ENCODE data around the gene RBM22. TPM values are rescaled to one million over a fixed set of nuclear protein-coding genes. Genes with fewer than 3 reads are reported as not detected.
A peak's percentile ranks its signal among the peaks of the same experiment; 100 is the strongest.
"Not testable (repeated sequence)": the region's sequence is repeated elsewhere in the genome, so short reads cannot be mapped to it uniquely, and the experiment has no call there.

Gene RBM22
- total RNA-seq, result 18.8 TPM

DNA sequence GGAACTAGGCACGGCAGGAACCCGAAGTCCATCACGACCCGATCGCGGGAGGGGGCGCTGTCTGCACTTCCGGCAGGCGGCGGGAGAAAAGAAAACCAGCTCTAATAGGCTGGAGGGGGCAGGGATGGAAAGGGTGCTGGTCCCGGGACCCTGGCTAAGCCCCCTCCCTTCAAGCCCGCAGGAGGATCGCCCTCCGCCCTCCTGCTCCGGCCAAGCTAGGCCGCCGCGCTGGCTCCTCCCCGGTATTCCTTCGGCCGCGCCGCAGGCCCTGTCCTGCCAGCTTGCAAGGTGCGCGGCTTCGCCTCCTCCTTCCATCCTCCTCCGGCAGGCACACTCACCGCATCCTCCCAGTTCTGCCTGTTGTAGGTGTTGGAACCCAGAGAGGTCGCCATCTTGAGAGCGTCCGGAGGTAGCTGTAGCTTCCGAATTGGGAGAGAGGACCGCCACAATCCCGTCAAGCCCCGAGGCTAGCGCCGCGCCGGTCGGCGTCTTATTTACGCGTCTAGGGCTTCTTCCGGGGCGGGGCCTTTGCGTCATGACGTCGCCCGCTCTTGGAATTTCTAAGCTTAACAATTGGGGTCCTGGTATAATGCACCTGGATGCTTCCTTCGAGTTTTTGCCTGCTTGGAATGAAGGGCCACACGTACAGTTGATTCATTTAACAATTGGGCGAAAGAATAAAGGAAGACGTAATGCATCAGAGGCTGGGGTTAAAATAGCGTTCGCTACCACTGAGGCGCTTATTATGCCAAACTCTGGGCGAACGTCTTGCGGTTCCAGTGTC is at the start of gene RBM22:
RBM22 (minus strand) TSS at position 469 of the 784 bp plus-strand sequence; CDS start at position 392, 77 bp downstream.
- Histone ChIP-seq H3K9ac (ENCODE audit: low read depth in 1 of 3, low read length in 3 of 3) (peak within 1 kb of the TSS; percentile 93 to 99 (median 98)), H3K4me1 (ENCODE audit: control insufficient read depth in 3 of 3, insufficient read depth in 3 of 3, low read length in 3 of 3) (peaks cover 12 to 18% (median 12%) of the 10 kb centered on the region in 3 donors)

DNA sequence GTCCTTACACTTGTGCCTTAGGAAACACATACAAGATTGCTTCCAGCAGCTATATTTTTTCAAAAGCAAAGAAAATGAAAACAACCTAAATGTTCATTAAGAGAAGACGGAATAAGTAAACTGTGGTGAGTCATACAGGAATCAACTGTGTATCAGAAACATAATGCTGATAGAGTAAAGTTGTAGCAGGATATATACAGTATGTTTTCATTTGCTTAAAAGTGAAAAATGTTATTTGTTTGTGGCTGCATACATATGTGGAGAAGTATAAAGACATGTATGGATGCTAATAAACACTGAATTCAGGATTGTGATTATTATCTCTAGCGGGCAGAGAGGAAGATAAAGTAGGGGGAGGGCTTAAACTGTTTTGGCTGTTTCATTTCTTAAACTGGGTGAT is 49.6 kb upstream of the RBM22 start:
- Histone ChIP-seq H3K27ac (ENCODE audit: low read depth, low read length) (no peak overlapping the region), H3K9me3 (ENCODE audit: control insufficient read depth in 3 of 3, low read length in 3 of 3) (no peaks in the 10 kb centered on the region), H3K36me3 (ENCODE audit: control insufficient read depth in 3 of 3, insufficient read depth in 3 of 3, low read length in 3 of 3) (peaks cover 11 to 37% (median 36%) of the 10 kb centered on the region in 3 donors), H3K4me1 (ENCODE audit: control insufficient read depth in 3 of 3, insufficient read depth in 3 of 3, low read length in 3 of 3) (no peaks in the 10 kb centered on the region), H3K9ac (ENCODE audit: low read depth in 1 of 3, low read length in 3 of 3) (no peak overlapping the region), H3K27me3 (ENCODE audit: control insufficient read depth in 3 of 3, insufficient read depth in 3 of 3, low read length in 3 of 3) (no peaks in the 10 kb centered on the region), H3K4me3 (ENCODE audit: low read length in 3 of 3) (no peak overlapping the region)

More for the DNA sequence above, at the start of gene RBM22:
- H3K4me3 ChIP-seq (ENCODE audit: low read length in 3 of 3), result peak within 1 kb of the TSS; percentile 96 to 99 (median 98)
- no peaks in the 10 kb centered on the region for H3K27me3 ChIP-seq (ENCODE audit: control insufficient read depth in 3 of 3, insufficient read depth in 3 of 3, low read length in 3 of 3)
- peaks cover 27 to 31% (median 29%) of the 10 kb centered on the region in 3 donors for H3K36me3 ChIP-seq (ENCODE audit: control insufficient read depth in 3 of 3, insufficient read depth in 3 of 3, low read length in 3 of 3)
- H3K9me3 ChIP-seq (ENCODE audit: control insufficient read depth in 3 of 3, low read length in 3 of 3), result no peaks in the 10 kb centered on the region
- H3K27ac ChIP-seq (ENCODE audit: low read depth, low read length), result peak within 1 kb of the TSS; percentile 96

DNA sequence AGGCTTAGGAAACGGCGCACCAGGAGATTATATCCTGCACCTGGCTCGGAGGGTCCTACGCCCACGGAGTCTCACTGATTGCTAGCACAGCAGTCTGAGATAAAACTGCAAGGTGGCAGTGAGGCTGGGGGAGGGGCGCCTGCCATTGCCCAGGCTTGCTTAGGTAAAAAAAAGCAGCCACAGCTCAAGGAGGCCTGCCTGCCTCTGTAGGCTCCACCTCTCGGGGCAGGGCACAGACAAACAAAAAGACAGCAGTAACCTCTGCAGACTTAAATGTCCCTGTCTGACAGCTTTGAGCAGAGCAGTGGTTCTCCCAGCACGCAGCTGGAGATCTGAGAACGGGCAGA is 42.3 kb upstream of the RBM22 start:
- not testable (repeated sequence) for H3K4me3 ChIP-seq (ENCODE audit: low read length in 3 of 3); H3K9me3 ChIP-seq (ENCODE audit: control insufficient read depth in 3 of 3, low read length in 3 of 3); H3K27ac ChIP-seq (ENCODE audit: low read depth, low read length); H3K9ac ChIP-seq (ENCODE audit: low read depth in 1 of 3, low read length in 3 of 3); H3K36me3 ChIP-seq (ENCODE audit: control insufficient read depth in 3 of 3, insufficient read depth in 3 of 3, low read length in 3 of 3); H3K27me3 ChIP-seq (ENCODE audit: control insufficient read depth in 3 of 3, insufficient read depth in 3 of 3, low read length in 3 of 3); H3K4me1 ChIP-seq (ENCODE audit: control insufficient read depth in 3 of 3, insufficient read depth in 3 of 3, low read length in 3 of 3)

DNA sequence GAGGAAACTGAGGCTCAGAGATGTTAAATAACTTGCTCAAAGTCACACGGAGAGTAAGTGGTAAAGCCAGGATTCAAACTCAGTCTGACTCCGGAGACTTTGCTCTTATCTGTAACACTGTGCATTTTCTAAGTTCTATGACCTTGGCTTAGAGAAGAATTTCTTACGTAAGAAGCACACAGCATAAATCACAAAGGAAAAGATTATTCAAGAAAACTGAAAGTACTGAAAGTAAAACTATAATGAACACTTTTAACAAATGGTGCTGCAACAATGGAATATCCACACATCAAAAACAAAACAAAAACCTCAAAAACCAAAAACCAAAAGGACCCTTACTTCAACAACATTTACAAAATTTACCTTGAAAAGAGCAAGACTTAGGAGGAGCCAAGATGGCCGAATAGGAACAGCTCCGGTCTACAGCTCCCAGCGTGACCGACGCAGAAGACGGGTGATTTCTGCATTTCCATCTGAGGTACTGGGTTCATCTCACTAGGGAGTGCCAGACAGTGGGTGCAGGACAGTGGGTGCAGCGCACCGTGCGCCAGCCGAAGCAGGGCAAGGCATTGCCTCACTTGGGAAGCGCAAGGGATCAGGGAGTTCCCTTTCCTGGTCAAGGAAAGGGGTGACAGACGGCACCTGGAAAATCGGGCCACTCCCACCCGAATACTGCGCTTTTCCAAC is 41.7 kb upstream of the RBM22 start:
- H3K27ac ChIP-seq (ENCODE audit: low read depth, low read length); H3K36me3 ChIP-seq (ENCODE audit: control insufficient read depth in 3 of 3, insufficient read depth in 3 of 3, low read length in 3 of 3); H3K4me1 ChIP-seq (ENCODE audit: control insufficient read depth in 3 of 3, insufficient read depth in 3 of 3, low read length in 3 of 3); H3K27me3 ChIP-seq (ENCODE audit: control insufficient read depth in 3 of 3, insufficient read depth in 3 of 3, low read length in 3 of 3); H3K9me3 ChIP-seq (ENCODE audit: control insufficient read depth in 3 of 3, low read length in 3 of 3); H3K4me3 ChIP-seq (ENCODE audit: low read length in 3 of 3); H3K9ac ChIP-seq (ENCODE audit: low read depth in 1 of 3, low read length in 3 of 3): not testable (repeated sequence)

DNA sequence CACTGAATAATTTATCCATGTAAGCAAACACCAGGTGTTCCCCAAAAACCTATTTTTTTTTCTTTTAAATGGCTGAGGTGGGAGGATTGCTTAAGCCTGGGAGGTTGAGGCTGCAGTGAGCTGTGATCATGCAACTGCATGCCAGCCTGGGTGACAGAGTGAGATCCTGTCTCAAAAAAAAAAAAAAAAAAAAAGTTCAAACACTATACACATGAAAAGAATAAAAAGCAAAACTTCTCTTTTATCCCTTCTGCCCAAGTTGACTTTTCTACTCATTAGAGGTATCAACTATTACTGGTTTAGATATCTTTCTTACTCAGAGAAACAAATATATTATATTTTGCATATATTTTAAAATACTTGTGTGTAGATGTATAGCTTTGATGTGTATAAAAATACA is 40.1 kb upstream of the RBM22 start:
- Histone ChIP-seq H3K4me1 (ENCODE audit: control insufficient read depth in 3 of 3, insufficient read depth in 3 of 3, low read length in 3 of 3) (peaks cover 4 to 9% (median 4%) of the 10 kb centered on the region in 3 donors), H3K27ac (ENCODE audit: low read depth, low read length) (no peak overlapping the region), H3K9ac (ENCODE audit: low read depth in 1 of 3, low read length in 3 of 3) (no peak overlapping the region), H3K27me3 (ENCODE audit: control insufficient read depth in 3 of 3, insufficient read depth in 3 of 3, low read length in 3 of 3) (no peaks in the 10 kb centered on the region), H3K36me3 (ENCODE audit: control insufficient read depth in 3 of 3, insufficient read depth in 3 of 3, low read length in 3 of 3) (peaks cover 0 to 8% (median 0%) of the 10 kb centered on the region in 3 donors), H3K4me3 (ENCODE audit: low read length in 3 of 3) (no peak overlapping the region), H3K9me3 (ENCODE audit: control insufficient read depth in 3 of 3, low read length in 3 of 3) (no peaks in the 10 kb centered on the region)

DNA sequence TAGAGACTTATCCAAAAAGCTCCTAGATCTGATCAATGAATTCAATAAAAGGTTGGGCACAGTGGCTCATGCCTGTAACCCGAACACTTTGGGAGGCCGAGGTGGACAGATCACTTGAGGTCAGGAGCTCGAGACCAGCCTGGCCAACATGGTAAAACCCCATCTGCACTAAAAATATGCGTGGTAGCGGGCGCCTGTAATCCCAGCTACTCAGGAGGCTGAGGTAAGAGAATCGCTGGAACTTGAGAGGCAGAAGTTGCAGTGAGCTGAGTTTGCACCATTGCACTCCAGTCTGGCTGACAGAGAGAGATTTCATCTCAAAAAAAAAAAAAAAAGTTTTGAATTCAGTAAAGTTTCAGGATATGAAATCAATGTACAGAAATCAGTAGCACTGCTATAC is 38.0 kb upstream of the RBM22 start:
- Histone ChIP-seq H3K27ac (ENCODE audit: low read depth, low read length) (no peak overlapping the region), H3K9me3 (ENCODE audit: control insufficient read depth in 3 of 3, low read length in 3 of 3) (no peaks in the 10 kb centered on the region), H3K27me3 (ENCODE audit: control insufficient read depth in 3 of 3, insufficient read depth in 3 of 3, low read length in 3 of 3) (no peaks in the 10 kb centered on the region), H3K36me3 (ENCODE audit: control insufficient read depth in 3 of 3, insufficient read depth in 3 of 3, low read length in 3 of 3) (peaks cover 0 to 16% (median 3%) of the 10 kb centered on the region in 3 donors), H3K4me3 (ENCODE audit: low read length in 3 of 3) (no peak overlapping the region), H3K9ac (ENCODE audit: low read depth in 1 of 3, low read length in 3 of 3) (no peak overlapping the region), H3K4me1 (ENCODE audit: control insufficient read depth in 3 of 3, insufficient read depth in 3 of 3, low read length in 3 of 3) (peaks cover 14 to 21% (median 15%) of the 10 kb centered on the region in 3 donors)

DNA sequence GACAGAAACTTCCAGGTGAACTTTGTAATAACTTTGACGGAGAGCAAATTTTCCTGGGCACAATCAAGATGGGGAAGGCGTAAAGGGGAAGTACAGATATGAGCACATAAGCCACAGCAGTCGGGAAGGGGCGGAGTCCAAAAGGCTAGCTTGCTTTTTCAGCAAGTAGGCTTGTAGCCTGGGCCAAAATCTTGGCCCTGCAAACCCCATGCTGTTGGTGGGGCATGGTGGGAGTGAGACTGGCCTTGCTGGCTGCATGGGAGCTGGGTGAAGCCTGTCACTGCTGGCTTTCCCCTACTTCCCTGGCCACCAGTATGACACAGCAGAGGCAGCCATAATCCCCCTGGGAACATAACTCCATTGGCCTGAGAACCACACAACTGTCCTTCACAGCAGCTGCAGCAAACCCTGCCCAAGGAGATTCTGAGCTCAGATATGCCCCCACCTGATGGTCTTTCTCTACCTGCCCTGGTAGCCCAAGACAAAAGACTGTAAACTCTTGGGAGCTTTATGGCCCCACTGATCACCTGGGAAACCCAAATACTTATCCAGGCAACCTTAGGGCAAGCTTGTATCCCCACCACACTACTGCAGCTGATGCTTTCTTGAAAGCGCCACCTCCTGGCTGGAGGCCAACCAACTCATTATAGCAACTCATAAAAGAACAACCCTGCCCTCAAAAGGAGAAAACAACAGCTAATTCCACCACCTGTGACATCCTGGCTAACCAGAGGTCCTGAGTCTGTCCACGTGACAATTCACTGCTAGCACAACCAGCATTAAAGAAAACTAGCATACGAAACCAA is 33.9 kb upstream of the RBM22 start:
- no peaks in the 10 kb centered on the region for H3K27me3 ChIP-seq (ENCODE audit: control insufficient read depth in 3 of 3, insufficient read depth in 3 of 3, low read length in 3 of 3)
- H3K9ac ChIP-seq (ENCODE audit: low read depth in 1 of 3, low read length in 3 of 3), result no peak overlapping the region
- H3K4me1 ChIP-seq (ENCODE audit: control insufficient read depth in 3 of 3, insufficient read depth in 3 of 3, low read length in 3 of 3), result peaks cover 14 to 21% (median 15%) of the 10 kb centered on the region in 3 donors
- H3K36me3 ChIP-seq (ENCODE audit: control insufficient read depth in 3 of 3, insufficient read depth in 3 of 3, low read length in 3 of 3), result peaks cover 16 to 38% (median 32%) of the 10 kb centered on the region in 3 donors
- peak overlapping the region in 1 of 3 donors; percentile 2 for H3K4me3 ChIP-seq (ENCODE audit: low read length in 3 of 3)
- no peaks in the 10 kb centered on the region for H3K9me3 ChIP-seq (ENCODE audit: control insufficient read depth in 3 of 3, low read length in 3 of 3)
- H3K27ac ChIP-seq (ENCODE audit: low read depth, low read length), result peak overlapping the region; percentile 62

DNA sequence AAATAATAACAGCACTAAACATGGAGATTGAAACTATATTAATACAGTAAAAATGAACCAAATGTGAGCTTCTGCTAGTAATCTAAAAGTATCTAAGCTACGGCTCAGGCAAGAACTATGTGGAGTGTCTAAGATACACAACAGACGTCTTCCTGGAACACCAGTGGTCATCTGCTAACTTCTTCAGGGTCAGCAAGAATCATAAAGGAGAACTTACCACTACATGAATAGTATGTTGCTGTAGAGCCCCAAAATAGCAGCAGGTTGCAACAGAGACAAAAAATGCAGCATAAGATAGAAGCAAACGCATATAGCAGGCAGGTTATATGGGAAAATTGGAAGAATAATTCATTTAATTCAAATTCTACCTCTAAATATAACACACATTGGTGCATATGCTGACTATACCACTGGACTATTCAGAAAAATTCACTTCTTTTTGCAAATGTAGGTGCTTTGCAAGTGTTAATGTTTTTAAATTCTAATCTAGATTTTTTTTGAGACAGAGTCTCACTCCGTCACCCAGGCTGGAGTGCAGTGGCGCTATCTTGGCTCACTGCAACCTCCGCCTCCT is 30.9 kb upstream of the RBM22 start:
- no peaks in the 10 kb centered on the region for H3K9me3 ChIP-seq (ENCODE audit: control insufficient read depth in 3 of 3, low read length in 3 of 3)
- H3K27ac ChIP-seq (ENCODE audit: low read depth, low read length), result no peak overlapping the region
- no peaks in the 10 kb centered on the region for H3K27me3 ChIP-seq (ENCODE audit: control insufficient read depth in 3 of 3, insufficient read depth in 3 of 3, low read length in 3 of 3)
- H3K4me3 ChIP-seq (ENCODE audit: low read length in 3 of 3), result no peak overlapping the region
- H3K36me3 ChIP-seq (ENCODE audit: control insufficient read depth in 3 of 3, insufficient read depth in 3 of 3, low read length in 3 of 3), result peaks cover 26 to 61% (median 50%) of the 10 kb centered on the region in 3 donors
- H3K4me1 ChIP-seq (ENCODE audit: control insufficient read depth in 3 of 3, insufficient read depth in 3 of 3, low read length in 3 of 3), result peaks cover 10 to 12% (median 11%) of the 10 kb centered on the region in 3 donors
- H3K9ac ChIP-seq (ENCODE audit: low read depth in 1 of 3, low read length in 3 of 3), result no peak overlapping the region

DNA sequence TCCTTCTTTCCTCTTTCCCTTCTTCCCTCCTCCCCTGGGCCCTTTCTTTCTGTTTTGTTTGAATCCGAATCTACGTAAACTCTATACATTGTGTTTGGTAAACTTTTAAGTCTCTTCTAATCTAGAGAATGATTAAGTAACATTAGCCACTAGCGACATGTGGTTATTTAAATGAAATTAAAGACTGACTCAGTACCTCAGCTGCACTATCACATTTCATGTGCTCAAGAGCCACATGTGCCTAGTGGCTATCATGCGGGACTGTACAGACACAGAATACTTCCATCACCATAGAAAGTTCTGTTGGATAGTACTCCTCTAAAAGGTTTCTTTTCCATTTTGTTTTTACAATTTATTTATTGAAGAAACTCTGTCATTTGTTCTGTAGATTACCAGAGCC is 29.0 kb upstream of the RBM22 start:
- H3K4me3 ChIP-seq (ENCODE audit: low read length in 3 of 3), result no peak overlapping the region
- no peaks in the 10 kb centered on the region for H3K27me3 ChIP-seq (ENCODE audit: control insufficient read depth in 3 of 3, insufficient read depth in 3 of 3, low read length in 3 of 3)
- H3K4me1 ChIP-seq (ENCODE audit: control insufficient read depth in 3 of 3, insufficient read depth in 3 of 3, low read length in 3 of 3), result peaks cover 3 to 5% (median 5%) of the 10 kb centered on the region in 3 donors
- no peak overlapping the region for H3K27ac ChIP-seq (ENCODE audit: low read depth, low read length)
- no peaks in the 10 kb centered on the region for H3K9me3 ChIP-seq (ENCODE audit: control insufficient read depth in 3 of 3, low read length in 3 of 3)
- H3K9ac ChIP-seq (ENCODE audit: low read depth in 1 of 3, low read length in 3 of 3), result no peak overlapping the region
- H3K36me3 ChIP-seq (ENCODE audit: control insufficient read depth in 3 of 3, insufficient read depth in 3 of 3, low read length in 3 of 3), result peaks cover 30 to 67% (median 58%) of the 10 kb centered on the region in 3 donors

Measured in skeletal muscle tissue (tissue), 4 donors.